Gastroesophageal sphincter (tissue), 4 donors: ENCODE measurements around the gene ABCG1. TPM values are rescaled to one million over a fixed set of nuclear protein-coding genes. Genes with fewer than 3 reads are reported as not detected.
A peak's percentile ranks its signal among the peaks of the same experiment; 100 is the strongest.

Experiments used
- ATAC-seq: fragments of 150-250 bp; one replicate; pipeline ENCODE4 v1.9.1; 2016; ENCODE audit warnings: mild to moderate bottlenecking, moderate library complexity
- H3K27ac ChIP-seq, 4 donors: fragments of 200-600 bp; sonication (generic) in 3 of 4; 1 replicate in 3 of 4; 2 replicates in 1 of 4; pipeline ENCODE4 v1.5.1; 2016 to 2019
- H3K27me3 ChIP-seq: fragments of 200-600 bp; sonication (generic); one replicate; pipeline ENCODE4 v1.5.1; 2019
- H3K36me3 ChIP-seq, 2 donors: fragments of 200-600 bp; sonication (generic); one replicate each; pipeline ENCODE4 v1.5.1; 2019; ENCODE audit warnings: control low read depth in 1 of 2
- H3K4me1 ChIP-seq, 3 donors: fragments of 200-600 bp; sonication (generic); 1 replicate in 2 of 3; 2 replicates in 1 of 3; pipeline ENCODE4 v1.5.1; 2016 to 2019; ENCODE audit warnings: control low read depth in 2 of 3
- H3K4me3 ChIP-seq, 2 donors: fragments of 200-600 bp; sonication (generic); one replicate each; pipeline ENCODE4 v1.5.1; 2019; ENCODE audit warnings: mild to moderate bottlenecking in 1 of 2, moderate library complexity in 1 of 2
- H3K9me3 ChIP-seq, 3 donors: fragments of 200-600 bp; sonication (generic); one replicate each; pipeline ENCODE4 v1.5.1; 2017 to 2019; ENCODE audit warnings: control low read depth in 2 of 3
- EP300 ChIP-seq: sonication (generic); formaldehyde crosslinking; IDR thresholded peaks from one replicate; pipeline ENCODE4 v1.6.1; 2017; ENCODE audit warnings: antibody characterized with exemption, mild to moderate bottlenecking
- POLR2A ChIP-seq, 2 donors: fragments of 450-650 bp; IDR thresholded peaks; one replicate each; pipeline ENCODE4 v1.6.1; 2017; ENCODE audit warnings: antibody characterized with exemption in 2 of 2, mild to moderate bottlenecking in 2 of 2, moderate library complexity in 1 of 2
- POLR2AphosphoS5 ChIP-seq: sonication (generic); formaldehyde crosslinking; IDR thresholded peaks from one replicate; pipeline ENCODE4 v1.6.1; 2017; ENCODE audit warnings: antibody characterized with exemption
- WGBS, 2 donors: methylation state at CpG; one replicate each; pipeline ENCODE4 v1.1.5; 2018; ENCODE audit warnings: low coverage in 1 of 2; 5-methylcytosine and 5-hydroxymethylcytosine counted together
- total RNA-seq, 4 donors: library from RNA; depleted of rRNA; stranded (reverse); fragments of >200 nt; gene quantifications; one replicate each; pipeline ENCODE4 v1.1.0, GENCODE V29; 2016
- TF ChIP-seq, protein P1 (sequence below), 4 experiments: fragments of 200-600 bp in 2 of 4; fragments of 450-650 bp in 2 of 4; sonication (generic) in 1 of 4; IDR thresholded peaks; one replicate each; pipeline ENCODE4 v1.5.1; 2017 to 2019; ENCODE audit warnings: antibody characterized with exemption in 4 of 4, mild to moderate bottlenecking in 2 of 4, moderate library complexity in 2 of 4

The ABCG1 gene
- total RNA-seq, 4 donors from 2014 or later = 15.9 to 21.8 (median 18.0) TPM

GRCh38 chr21:42183374-42184266, 35.3 kb upstream of the ABCG1 start:
- no peak for ATAC-seq
- peaks cover 0 to 15% (median 0%) of the 10 kb centered on the region in 3 donors for H3K4me1 ChIP-seq
- H3K27ac ChIP-seq = no peak overlapping the region
- H3K4me3 ChIP-seq = no peak overlapping the region
- H3K27me3 ChIP-seq = no peaks in the 10 kb centered on the region
- no peaks in the 10 kb centered on the region for H3K9me3 ChIP-seq
- TF ChIP-seq POLR2A (IDR thresholded peaks at IDR 0.05) (no peak), EP300 (no peak), POLR2AphosphoS5 (no peak)
- TF ChIP-seq, protein P1, sequence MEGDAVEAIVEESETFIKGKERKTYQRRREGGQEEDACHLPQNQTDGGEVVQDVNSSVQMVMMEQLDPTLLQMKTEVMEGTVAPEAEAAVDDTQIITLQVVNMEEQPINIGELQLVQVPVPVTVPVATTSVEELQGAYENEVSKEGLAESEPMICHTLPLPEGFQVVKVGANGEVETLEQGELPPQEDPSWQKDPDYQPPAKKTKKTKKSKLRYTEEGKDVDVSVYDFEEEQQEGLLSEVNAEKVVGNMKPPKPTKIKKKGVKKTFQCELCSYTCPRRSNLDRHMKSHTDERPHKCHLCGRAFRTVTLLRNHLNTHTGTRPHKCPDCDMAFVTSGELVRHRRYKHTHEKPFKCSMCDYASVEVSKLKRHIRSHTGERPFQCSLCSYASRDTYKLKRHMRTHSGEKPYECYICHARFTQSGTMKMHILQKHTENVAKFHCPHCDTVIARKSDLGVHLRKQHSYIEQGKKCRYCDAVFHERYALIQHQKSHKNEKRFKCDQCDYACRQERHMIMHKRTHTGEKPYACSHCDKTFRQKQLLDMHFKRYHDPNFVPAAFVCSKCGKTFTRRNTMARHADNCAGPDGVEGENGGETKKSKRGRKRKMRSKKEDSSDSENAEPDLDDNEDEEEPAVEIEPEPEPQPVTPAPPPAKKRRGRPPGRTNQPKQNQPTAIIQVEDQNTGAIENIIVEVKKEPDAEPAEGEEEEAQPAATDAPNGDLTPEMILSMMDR (IDR thresholded peaks at IDR 0.05) = no peak
- no peaks in the 10 kb centered on the region for H3K36me3 ChIP-seq
- WGBS, 2 donors = 83 to 93% methylated on average over 5 to 6 of the region's 6 CpGs

DNA sequence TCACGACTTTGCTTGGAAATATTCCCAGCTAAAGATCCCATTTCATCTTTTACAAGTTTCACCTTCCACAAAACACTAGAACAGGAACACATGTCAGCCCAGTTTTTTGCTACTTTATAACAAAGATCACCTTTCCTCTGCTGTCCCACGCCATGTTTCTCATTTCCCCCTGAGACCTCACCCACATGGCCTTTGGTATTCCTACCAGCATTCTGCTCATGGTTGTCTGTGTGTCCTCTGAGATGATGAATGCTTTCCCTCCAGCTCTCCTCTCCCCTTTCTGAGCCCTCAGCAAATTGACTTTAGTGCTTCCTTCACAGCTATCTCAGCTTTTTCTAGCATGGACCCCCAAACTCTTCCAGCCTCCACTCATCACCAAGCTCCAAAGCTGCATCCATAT, 32.3 kb upstream of the ABCG1 start:
- Histone ChIP-seq H3K4me3 (no peak overlapping the region), H3K27me3 (no peaks in the 10 kb centered on the region), H3K36me3 (no peaks in the 10 kb centered on the region), H3K9me3 (no peaks in the 10 kb centered on the region), H3K27ac (no peak overlapping the region), H3K4me1 (peaks cover 0 to 15% (median 0%) of the 10 kb centered on the region in 3 donors)
- 65 to 69% methylated on average over 2 of the region's 2 CpGs for WGBS, 2 donors
- no peak for ATAC-seq
- TF ChIP-seq, protein P1 (IDR thresholded peaks at IDR 0.05) = no peak
- TF ChIP-seq EP300 = no peak
- TF ChIP-seq POLR2AphosphoS5 = no peak
- TF ChIP-seq POLR2A (IDR thresholded peaks at IDR 0.05) = no peak

DNA sequence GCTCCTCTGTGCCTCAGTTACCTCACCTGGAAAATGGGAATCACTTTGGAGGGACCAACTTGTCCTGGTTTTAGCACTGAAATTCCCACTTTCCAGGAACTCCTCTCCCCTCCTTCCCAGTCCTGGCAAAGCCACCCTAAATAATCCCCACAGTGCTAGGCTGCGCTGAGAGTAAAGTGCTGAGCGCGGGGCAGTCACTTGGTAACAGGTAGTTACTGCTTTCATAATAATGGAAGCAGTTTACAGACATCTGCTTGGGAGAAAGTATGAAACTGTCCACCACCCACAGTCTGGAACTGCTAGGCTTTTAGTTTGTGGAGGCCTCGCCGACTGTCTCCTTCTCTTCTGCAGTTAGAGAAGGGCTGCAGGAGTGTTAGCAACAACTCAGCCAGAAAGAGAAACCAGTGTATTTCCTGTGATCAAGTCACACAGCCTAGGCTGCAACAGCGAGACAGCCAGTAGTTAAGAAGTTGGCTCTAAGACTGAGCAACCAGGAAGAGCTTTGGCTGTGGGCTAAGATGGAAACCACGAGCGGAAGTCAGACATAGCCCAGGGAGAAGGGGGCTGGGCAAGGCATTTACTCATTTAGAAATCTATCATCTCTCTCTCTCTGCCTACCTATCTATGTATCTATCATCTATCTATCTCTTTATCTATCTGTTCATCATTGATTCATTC, 30.8 kb upstream of the ABCG1 start:
- peak; percentile 70 for ATAC-seq
- WGBS, 2 donors = 40 to 84% methylated on average over 5 of the region's 8 CpGs
- Histone ChIP-seq H3K9me3 (no peaks in the 10 kb centered on the region), H3K27me3 (no peaks in the 10 kb centered on the region), H3K36me3 (no peaks in the 10 kb centered on the region), H3K27ac (peak overlapping the region in 3 of 4 donors; percentile 56 to 64 (median 60)), H3K4me3 (no peak overlapping the region), H3K4me1 (peaks cover 0 to 11% (median 0%) of the 10 kb centered on the region in 3 donors)
- TF ChIP-seq POLR2AphosphoS5 = no peak
- TF ChIP-seq, protein P1 (IDR thresholded peaks at IDR 0.05) = no peak
- no peak for TF ChIP-seq POLR2A (IDR thresholded peaks at IDR 0.05)
- no peak for TF ChIP-seq EP300

DNA sequence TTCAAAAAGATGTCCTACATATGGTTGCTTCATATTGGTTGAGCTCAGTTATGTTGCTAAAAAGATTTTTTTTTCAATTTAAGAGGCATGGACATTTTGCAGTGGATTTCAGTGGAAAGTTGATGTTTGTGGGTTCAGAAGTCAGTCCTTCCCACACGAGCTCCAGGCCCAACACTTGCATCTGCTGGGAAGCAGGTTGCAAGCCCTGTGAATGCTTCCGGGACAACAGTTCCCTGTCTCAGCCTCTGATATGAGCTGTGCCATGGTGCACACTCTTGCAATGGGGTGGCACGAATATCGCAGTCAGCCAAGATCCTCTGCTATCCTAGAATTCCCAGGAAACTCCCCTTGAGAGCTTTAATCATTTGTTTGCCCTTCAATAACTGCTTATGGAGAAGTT, 30.3 kb upstream of the ABCG1 start:
- Histone ChIP-seq H3K4me1 (peaks cover 0 to 9% (median 0%) of the 10 kb centered on the region in 3 donors), H3K27me3 (no peaks in the 10 kb centered on the region), H3K9me3 (no peaks in the 10 kb centered on the region), H3K27ac (peak overlapping the region in 3 of 4 donors; percentile 56 to 64 (median 60)), H3K4me3 (no peak overlapping the region), H3K36me3 (no peaks in the 10 kb centered on the region)
- TF ChIP-seq, protein P1 (IDR thresholded peaks at IDR 0.05) = no peak
- TF ChIP-seq EP300 (no peak), POLR2A (IDR thresholded peaks at IDR 0.05) (no peak), POLR2AphosphoS5 (no peak)
- ATAC-seq = no peak
- WGBS, 2 donors = 70 to 90% methylated on average over 2 of the region's 4 CpGs
